ENCODE measurements around the gene KCNMB3.

The KCNMB3 gene

GRCh38 chr3:179289295-179289694 is 38.4 kb upstream of the KCNMB3 start:
- H3K36me3 ChIP-seq (replicated peaks), result no peaks in the 10 kb centered on the region
- in situ Hi-C loops (cut with HindIII; ENCODE audit: low pct_ligation_motif_present, low sequenced_read_pairs), result no loop called here

GRCh38 chr3:179288845-179289244 is 37.9 kb upstream of the KCNMB3 start:
- in situ Hi-C loops (cut with HindIII; ENCODE audit: low pct_ligation_motif_present, low sequenced_read_pairs), result no loop called here
- H3K27me3 ChIP-seq (replicated peaks), result no peaks in the 10 kb centered on the region

More at GRCh38 chr3:179289295-179289694, 38.4 kb upstream of the KCNMB3 start:
- TF ChIP-seq CTCF (IDR thresholded peaks at IDR 0.05; ENCODE audit: low read depth, low read length, missing control alignments), result no peak
- no peak overlapping the region for H3K27ac ChIP-seq
- H3K4me3 ChIP-seq (ENCODE audit: low read depth, low read length), result no peak overlapping the region
- H3K27me3 ChIP-seq (replicated peaks), result no peaks in the 10 kb centered on the region
- no peak for DNase-seq

GRCh38 chr3:179286331-179286730 is 35.4 kb upstream of the KCNMB3 start:
- Histone ChIP-seq H3K4me3 (ENCODE audit: low read depth, low read length) (no peak overlapping the region), H3K27me3 (replicated peaks) (no peaks in the 10 kb centered on the region), H3K36me3 (replicated peaks) (no peaks in the 10 kb centered on the region), H3K27ac (no peak overlapping the region)
- in situ Hi-C loops (cut with HindIII; ENCODE audit: low pct_ligation_motif_present, low sequenced_read_pairs), result no loop called here
- no peak for DNase-seq
- no peak for TF ChIP-seq CTCF (IDR thresholded peaks at IDR 0.05; ENCODE audit: low read depth, low read length, missing control alignments)

More at GRCh38 chr3:179288845-179289244, 37.9 kb upstream of the KCNMB3 start:
- Histone ChIP-seq H3K4me3 (ENCODE audit: low read depth, low read length) (no peak overlapping the region), H3K36me3 (replicated peaks) (no peaks in the 10 kb centered on the region), H3K27ac (no peak overlapping the region)
- no peak for TF ChIP-seq CTCF (IDR thresholded peaks at IDR 0.05; ENCODE audit: low read depth, low read length, missing control alignments)
- no peak for DNase-seq

- in situ Hi-C loops (cut with HindIII; ENCODE audit: low pct_ligation_motif_present, low sequenced_read_pairs), result no loop called here
Observed at GRCh38 chr3:179281825-179282224, 30.9 kb upstream of the KCNMB3 start.

GRCh38 chr3:179279837-179280236 is 28.9 kb upstream of the KCNMB3 start:
- in situ Hi-C loops (cut with HindIII; ENCODE audit: low pct_ligation_motif_present, low sequenced_read_pairs), result no loop called here
- DNase-seq, result peak; percentile 29
- Histone ChIP-seq H3K27ac (no peak overlapping the region), H3K27me3 (replicated peaks) (no peaks in the 10 kb centered on the region), H3K4me3 (ENCODE audit: low read depth, low read length) (no peak overlapping the region), H3K36me3 (replicated peaks) (no peaks in the 10 kb centered on the region)
- TF ChIP-seq CTCF (IDR thresholded peaks at IDR 0.05; ENCODE audit: low read depth, low read length, missing control alignments), result no peak

More at GRCh38 chr3:179281825-179282224, 30.9 kb upstream of the KCNMB3 start:
- Histone ChIP-seq H3K27ac (no peak overlapping the region), H3K4me3 (ENCODE audit: low read depth, low read length) (no peak overlapping the region), H3K36me3 (replicated peaks) (no peaks in the 10 kb centered on the region), H3K27me3 (replicated peaks) (no peaks in the 10 kb centered on the region)
- DNase-seq, result no peak
- TF ChIP-seq CTCF (IDR thresholded peaks at IDR 0.05; ENCODE audit: low read depth, low read length, missing control alignments), result no peak
